Testis (tissue), 3 donors: Measurements from ENCODE around the gene CCDC81. TPM values are rescaled to one million over a fixed set of nuclear protein-coding genes. Genes with fewer than 3 reads are reported as not detected.
A peak's percentile ranks its signal among the peaks of the same experiment; 100 is the strongest.

Source experiments
- DNase-seq: peaks from one replicate; pipeline ENCODE4 v3.0.0-alpha.2; 2019
- H3K27ac ChIP-seq, 2 donors: fragments of 200-600 bp; sonication (generic); one replicate each; pipeline ENCODE4 v1.5.1; 2019
- H3K27me3 ChIP-seq: fragments of 200-600 bp; sonication (generic); one replicate; pipeline ENCODE4 v1.5.1; 2019
- H3K36me3 ChIP-seq: fragments of 200-600 bp; sonication (generic); one replicate; pipeline ENCODE4 v1.5.1; 2017; ENCODE audit warnings: low read depth; ENCODE audit errors: missing control alignments
- H3K4me1 ChIP-seq: fragments of 200-600 bp; sonication (generic); one replicate; pipeline ENCODE4 v1.5.1; 2019
- H3K4me3 ChIP-seq, 2 donors: fragments of 200-600 bp; sonication (generic); one replicate each; pipeline ENCODE4 v1.5.1; 2017 to 2019
- H3K9me3 ChIP-seq: fragments of 200-600 bp; sonication (generic); one replicate; pipeline ENCODE4 v1.5.1; 2017
- CTCF ChIP-seq, 3 experiments: fragments of 450-650 bp in 2 of 3; fragments of 200-600 bp in 1 of 3; sonication (generic) in 1 of 3; IDR thresholded peaks; one replicate each; pipeline ENCODE4 v1.5.1; 2016 to 2019; ENCODE audit warnings: antibody characterized with exemption in 3 of 3, mild to moderate bottlenecking in 2 of 3, moderate library complexity in 1 of 3
- POLR2A ChIP-seq: fragments of 450-650 bp; IDR thresholded peaks from one replicate; pipeline ENCODE4 v1.6.1; 2017; ENCODE audit warnings: antibody characterized with exemption, mild to moderate bottlenecking, moderate library complexity
- WGBS, 2 donors: methylation state at CpG; one replicate each; pipeline ENCODE4 v1.1.5; 2018; 5-methylcytosine and 5-hydroxymethylcytosine counted together
- intact Hi-C: fragments of 100-400 bp; cut with DNase I; formaldehyde crosslinking; loops from one replicate; pipeline ENCODE4 v1.15.1; 2023; ENCODE audit warnings: low total_unique reads
- polyA plus RNA-seq: library from polyadenylated mRNA; stranded (reverse); fragments of 350-450 nt; fragmentation: Illumina TruSeq; extraction: RNeasy Lipid Tissue Mini Kit (QIAGEN cat#74804); gene quantifications from one replicate; pipeline ENCODE4 v1.2.3, GENCODE V29; 2014; ENCODE audit warnings: low read depth, low replicate concordance; ENCODE audit not compliant: insufficient read depth
- total RNA-seq, 2 donors: library from RNA; depleted of rRNA; stranded (reverse); fragments of >200 nt; gene quantifications; one replicate each; pipeline ENCODE4 v1.2.3, GENCODE V29; 2016

Gene CCDC81
- total and polyA plus RNA-seq, 3 donors from 2014 or later = 3.8 to 16.0 (median 5.3) TPM

- Histone ChIP-seq H3K36me3 (no peaks in the 10 kb centered on the region), H3K27me3 (no peaks in the 10 kb centered on the region), H3K4me1 (peaks cover 18% of the 10 kb centered on the region), H3K27ac (no peak overlapping the region), H3K4me3 (no peak overlapping the region), H3K9me3 (no peaks in the 10 kb centered on the region)
- 92 to 95% methylated on average over 5 of the region's 5 CpGs for WGBS, 2 donors
- TF ChIP-seq CTCF (IDR thresholded peaks at IDR 0.05) (no peak), POLR2A (no peak)
- intact Hi-C loops = no loop called here
- no peak for DNase-seq
Observed at GRCh38 chr11:86463955-86464354, 89.3 kb downstream of the CCDC81 start.

- no peak for DNase-seq
- 94 to 96% methylated on average over 5 of the region's 5 CpGs for WGBS, 2 donors
- Histone ChIP-seq H3K4me3 (no peak overlapping the region), H3K4me1 (peaks cover 21% of the 10 kb centered on the region), H3K27ac (no peak overlapping the region), H3K36me3 (no peaks in the 10 kb centered on the region), H3K27me3 (no peaks in the 10 kb centered on the region), H3K9me3 (no peaks in the 10 kb centered on the region)
- TF ChIP-seq POLR2A (no peak), CTCF (IDR thresholded peaks at IDR 0.05) (no peak)
- intact Hi-C loops = no loop called here
Observed at GRCh38 chr11:86464509-86465221, 90.0 kb downstream of the CCDC81 start.

DNA sequence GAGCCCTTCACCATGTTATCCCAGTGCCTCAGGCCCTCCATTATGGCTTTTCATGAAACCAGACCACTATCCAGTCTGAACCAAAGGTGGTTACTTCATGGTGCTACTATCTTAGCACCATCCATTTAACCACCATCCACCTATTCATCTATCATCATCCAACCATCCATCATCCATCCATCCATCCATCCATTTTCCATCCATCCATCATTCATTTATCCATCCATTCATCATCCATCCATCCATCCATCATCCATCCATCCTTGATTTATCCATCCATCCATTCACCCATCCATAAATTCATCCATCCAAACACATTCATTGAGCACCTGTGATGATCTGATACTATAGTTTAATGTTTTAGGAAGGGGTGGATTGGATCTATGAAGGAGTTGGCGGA lies 93.5 kb downstream of the CCDC81 start:
- TF ChIP-seq POLR2A (no peak), CTCF (IDR thresholded peaks at IDR 0.05) (no peak)
- Histone ChIP-seq H3K4me1 (peaks cover 14% of the 10 kb centered on the region), H3K27ac (no peak overlapping the region), H3K9me3 (no peaks in the 10 kb centered on the region), H3K4me3 (no peak overlapping the region), H3K27me3 (no peaks in the 10 kb centered on the region), H3K36me3 (no peaks in the 10 kb centered on the region)
- no peak for DNase-seq
- intact Hi-C loops = no loop called here
- WGBS, 2 donors = 94 to 98% methylated on average over 1 of the region's 1 CpG

GRCh38 chr11:86469491-86470388 lies 95.1 kb downstream of the CCDC81 start:
- no peaks in the 10 kb centered on the region for H3K9me3 ChIP-seq
- no peak for TF ChIP-seq CTCF (IDR thresholded peaks at IDR 0.05)
- TF ChIP-seq POLR2A = no peak
- H3K4me3 ChIP-seq = no peak overlapping the region
- no peaks in the 10 kb centered on the region for H3K36me3 ChIP-seq
- H3K27ac ChIP-seq = peak overlapping the region; percentile 11 to 16
- WGBS, 2 donors = 30 to 31% methylated on average over 5 of the region's 5 CpGs
- intact Hi-C loops = no loop called here
- peak; percentile 59 for DNase-seq
- peaks cover 25% of the 10 kb centered on the region for H3K4me1 ChIP-seq
- no peaks in the 10 kb centered on the region for H3K27me3 ChIP-seq

Other genes with a start within 250 kb of the CCDC81 start
- gene EED, start 130.1 kb upstream of the CCDC81 start, total RNA-seq = 10 to 100 TPM; 29.9 to 38.0 TPM
- gene EED, start 130.1 kb upstream of the CCDC81 start, polyA plus RNA-seq = 19.0 TPM
- 10 to 100 TPM; 34.1 to 38.1 TPM for gene HIKESHI, start 72.6 kb upstream of the CCDC81 start, total RNA-seq
- 48.7 TPM for gene HIKESHI, start 72.6 kb upstream of the CCDC81 start, polyA plus RNA-seq